Esophagus mucosa (tissue), 1 donor: ENCODE results near the gene MYO7A. TPM values are rescaled to one million over a fixed set of nuclear protein-coding genes. Genes with fewer than 3 reads are reported as not detected.
A peak's percentile ranks its signal among the peaks of the same experiment; 100 is the strongest.

Experiments
- ATAC-seq: fragments of 200-7000 bp; cut with Tn5 transposase; one replicate; pipeline ENCODE4 v1.9.1; 2020
- total RNA-seq: library from RNA; stranded (reverse); gene quantifications from one replicate; pipeline ENCODE4 v1.2.4, GENCODE V29; 2023
- donor health status: DM: yes; HTN: yes; CAD: no.

MYO7A gene
- total RNA-seq: 0.96 TPM

GRCh38 chr11:77127920-77128691 lies at the start of gene MYO7A:
Gene MYO7A (plus strand): TSS chr11:77128246. CDS start chr11:77130635, 2,389 bp downstream.
- peak; percentile 17 for ATAC-seq

DNA sequence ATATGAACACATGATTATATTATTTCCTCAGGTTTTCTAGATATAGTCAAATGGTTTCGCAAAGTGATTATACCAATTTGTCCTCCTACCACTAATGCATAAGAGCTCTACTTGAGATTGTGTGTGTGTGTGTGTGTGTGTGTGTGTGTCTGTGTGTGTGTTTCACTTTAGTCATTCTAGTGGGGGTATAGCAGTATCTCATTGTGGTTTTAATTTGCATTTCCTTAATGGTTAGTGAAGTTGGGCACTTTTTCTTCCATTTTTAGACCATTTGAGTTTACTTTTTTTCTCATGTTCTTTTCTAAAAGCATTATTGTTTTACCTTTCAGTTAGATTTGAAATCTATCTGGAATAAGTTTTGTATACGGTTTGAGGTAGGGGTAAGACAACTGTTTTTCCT lies 48.4 kb upstream of the MYO7A start:
- no peak for ATAC-seq

GRCh38 chr11:77080643-77081210 lies 47.3 kb upstream of the MYO7A start:
- ATAC-seq: no peak

- ATAC-seq: no peak
Measured at GRCh38 chr11:77081381-77081851, 46.6 kb upstream of the MYO7A start.

DNA sequence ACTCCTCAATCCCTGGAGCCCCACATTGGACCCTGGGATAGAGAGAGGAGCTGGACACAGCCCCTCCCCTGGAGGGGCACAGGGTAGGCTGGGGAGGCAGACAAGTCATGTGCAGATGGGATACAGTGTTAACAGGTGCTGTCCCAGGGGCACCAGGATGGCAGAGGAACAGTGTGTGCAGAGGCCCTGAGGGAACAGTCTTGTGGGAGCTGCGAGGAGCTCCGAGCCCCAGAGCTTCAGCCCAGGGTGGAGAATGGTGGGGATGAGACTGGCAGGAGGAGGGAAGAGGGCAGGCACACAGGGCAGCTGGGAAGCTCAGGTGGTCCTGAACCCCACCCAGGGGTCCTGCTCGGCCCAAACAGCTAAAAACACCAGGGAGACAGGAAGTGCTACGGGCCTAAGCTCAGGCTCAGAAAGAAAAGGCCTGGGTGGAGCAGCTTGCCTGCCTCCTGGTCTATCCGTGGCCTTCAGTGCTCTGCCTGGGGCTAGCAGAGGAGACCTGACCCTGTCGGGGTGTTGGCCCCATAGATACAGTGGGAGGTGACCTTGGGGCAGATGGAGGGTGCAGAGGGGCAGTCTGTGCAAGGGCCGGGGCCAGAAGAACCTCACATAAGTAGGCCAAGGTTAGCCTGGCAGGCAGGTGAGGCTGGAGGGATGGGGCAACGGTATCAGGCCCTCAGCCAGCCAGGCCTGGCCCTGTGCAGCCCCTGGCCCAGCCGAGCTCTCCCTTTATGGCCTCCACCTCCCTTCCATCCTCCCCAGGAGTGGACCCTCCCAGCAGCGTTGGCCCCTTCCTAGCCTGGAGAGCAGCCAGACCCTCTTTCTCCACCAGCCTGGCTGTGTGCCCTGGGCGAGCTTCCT lies 45.8 kb upstream of the MYO7A start:
- ATAC-seq: no peak

DNA sequence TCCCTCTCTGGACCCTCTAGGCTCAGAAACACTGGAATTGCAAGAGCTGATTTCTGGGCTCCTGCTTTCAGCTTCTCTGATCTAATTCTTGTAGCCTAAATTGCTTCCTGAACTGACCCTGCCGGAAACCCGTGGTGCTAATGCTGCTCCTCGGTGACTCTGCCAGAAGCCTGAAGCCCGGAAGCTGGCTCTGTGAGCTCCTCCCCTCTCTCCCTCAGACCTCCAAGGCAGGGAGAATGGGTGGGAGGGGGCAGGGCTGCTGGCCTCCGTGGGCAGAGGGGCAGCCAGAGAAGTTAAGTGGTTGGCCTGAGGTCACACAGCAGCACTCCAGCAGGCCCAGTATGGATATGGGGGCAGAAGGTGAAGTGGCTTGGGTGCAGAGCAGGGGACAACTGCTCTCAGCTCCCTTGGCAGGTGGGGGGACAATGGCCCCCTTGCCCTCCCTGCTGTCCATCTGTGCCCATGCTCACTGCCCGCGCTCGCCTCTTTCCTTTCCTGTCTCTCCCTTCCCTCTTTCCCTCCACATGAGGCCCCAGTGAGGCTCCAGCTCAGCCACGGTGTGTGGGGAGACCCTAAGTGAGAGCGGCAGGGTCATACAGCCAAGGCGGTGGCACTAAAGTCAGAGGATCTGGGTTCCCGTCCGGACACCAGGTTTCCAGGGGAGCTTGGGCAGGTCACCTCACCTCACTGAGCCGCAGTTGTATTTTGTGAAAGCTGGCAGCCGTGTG lies 45.0 kb upstream of the MYO7A start:
- peak; percentile 17 for ATAC-seq

DNA sequence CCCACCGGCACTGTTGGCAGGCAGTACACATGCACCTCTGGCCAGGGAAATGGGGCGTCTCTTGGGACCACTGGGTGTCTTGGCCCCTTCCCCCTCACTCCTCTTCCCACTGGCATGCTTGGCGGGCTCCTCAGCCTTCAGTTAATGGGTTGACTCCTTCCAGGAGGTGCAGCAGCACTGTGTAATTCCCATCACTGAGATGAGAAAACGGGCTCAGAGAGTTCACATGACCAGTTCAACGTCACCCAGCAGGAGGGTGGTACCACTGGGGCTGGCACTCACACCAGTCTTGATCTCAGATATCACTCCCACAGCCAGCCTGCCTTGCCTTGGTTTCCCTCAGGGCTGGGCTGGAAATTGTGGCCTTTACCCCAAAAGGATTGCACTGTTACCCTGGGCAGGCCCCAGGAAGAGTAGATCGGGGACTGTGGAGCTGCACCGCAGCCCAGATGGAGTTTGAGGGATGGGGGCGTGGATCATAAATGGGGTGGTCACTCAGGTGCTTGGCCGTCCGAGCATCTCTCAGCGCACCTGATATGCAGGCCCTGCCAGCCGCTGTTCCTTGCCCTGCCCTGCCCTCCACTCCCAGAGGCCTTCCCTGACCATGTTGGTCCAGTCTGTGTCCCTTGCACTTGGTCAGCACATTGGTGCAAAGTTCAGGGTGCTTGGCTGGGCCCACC lies 44.3 kb upstream of the MYO7A start:
- no peak for ATAC-seq

DNA sequence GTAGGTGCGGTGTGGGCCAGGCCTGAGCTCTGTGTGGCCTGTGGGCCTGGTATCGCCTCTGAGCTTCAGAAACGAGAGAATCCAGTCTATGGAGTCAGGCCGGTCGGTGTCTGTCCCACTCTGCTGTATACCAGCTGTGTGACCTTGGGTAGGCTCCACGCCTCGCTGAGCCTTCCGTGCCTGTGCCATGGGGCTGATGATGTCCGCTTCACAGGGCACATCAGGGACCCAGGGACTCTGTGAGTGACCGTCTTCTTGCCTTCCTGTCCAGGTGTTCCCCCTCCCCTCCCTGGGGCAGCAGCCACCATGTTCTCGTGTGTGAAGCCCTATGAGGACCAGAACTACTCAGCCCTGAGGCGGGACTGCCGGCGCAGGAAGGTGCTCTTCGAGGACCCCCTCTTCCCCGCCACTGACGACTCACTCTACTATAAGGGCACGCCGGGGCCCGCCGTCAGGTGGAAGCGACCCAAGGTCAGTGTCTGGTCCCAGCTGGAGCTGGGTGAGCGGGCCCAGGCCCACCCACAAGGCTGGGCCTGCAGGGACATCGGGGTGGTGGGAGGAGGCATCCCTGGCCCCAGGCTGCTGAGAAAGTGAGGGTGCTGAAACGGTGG lies 43.4 kb upstream of the MYO7A start:
- ATAC-seq: no peak

DNA sequence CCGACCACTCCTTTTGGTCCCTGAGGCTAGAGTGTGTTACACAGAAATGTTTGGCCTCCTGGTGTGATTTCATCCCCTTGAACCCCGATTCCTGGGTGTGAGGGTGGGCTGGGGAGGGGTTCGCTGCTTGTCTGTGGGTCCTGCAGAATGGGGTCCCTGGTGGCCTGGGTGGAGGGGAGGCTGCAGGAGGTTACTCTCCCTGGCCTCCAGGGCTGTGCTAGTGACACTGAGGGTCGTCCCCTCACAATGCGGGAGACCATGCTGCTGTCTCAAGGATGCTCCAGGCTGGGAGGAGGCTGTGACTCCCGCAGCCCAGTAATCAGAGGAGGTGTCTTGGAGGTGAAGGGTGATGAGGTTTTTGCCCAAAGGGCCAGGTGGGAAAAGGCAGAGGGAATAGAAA lies 42.4 kb upstream of the MYO7A start:
- no peak for ATAC-seq

GRCh38 chr11:77086521-77087472 lies 41.2 kb upstream of the MYO7A start:
- ATAC-seq: peak; percentile 20

DNA sequence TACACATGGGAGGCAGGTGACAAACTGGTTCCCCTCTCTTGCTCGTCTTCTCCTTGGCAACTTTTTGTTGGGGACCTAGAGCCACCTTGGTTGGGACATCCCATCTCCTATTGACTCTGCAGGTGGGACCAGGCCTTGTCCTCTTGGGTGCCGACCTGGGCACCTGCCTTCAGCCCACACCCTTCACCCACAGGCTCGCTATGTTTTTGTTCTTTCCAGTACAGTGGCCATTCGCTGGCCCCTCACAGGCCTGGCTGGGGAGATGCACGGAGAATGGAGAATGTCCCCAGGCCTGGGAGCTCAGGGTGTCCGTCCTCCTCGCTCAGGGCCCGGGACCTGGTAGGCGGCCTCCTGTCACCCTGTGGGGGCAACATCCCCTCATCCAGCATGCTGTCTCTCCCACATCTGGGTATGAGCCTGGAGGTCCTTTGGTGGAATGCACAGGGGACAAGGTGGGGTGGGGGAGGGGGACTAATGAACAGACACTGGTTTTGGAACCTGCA lies 40.3 kb upstream of the MYO7A start:
- no peak for ATAC-seq

- peak; percentile 86 for ATAC-seq
Measured at GRCh38 chr11:77088236-77089003, 39.6 kb upstream of the MYO7A start.

DNA sequence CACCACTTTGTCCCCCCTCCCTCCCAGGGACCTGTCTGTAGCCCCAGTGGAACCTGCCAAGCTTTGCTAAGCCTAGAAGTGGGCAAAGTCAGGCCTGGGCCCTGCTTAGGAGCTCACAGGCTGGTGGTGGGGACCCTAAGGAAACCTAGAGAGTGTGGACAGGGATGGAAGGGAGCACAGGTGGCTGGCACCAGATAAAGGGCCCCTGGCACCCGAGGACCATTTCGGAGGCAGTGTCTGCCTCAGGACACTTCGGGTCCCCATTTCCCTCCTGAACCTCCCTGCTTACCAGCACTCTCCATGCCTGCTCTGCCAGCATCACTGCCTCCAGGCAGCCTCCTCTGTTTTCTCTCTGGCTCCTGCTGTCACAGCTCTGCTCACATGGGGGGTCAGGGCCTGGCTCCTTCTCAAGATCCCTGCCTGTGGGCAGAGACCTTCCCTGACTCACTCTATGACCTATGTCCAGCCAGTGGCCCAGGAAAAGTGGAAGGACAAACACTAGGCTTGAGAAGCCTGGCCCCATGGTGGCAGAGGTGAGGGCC lies 39.0 kb upstream of the MYO7A start:
- ATAC-seq: no peak

- no peak for ATAC-seq
Measured at GRCh38 chr11:77090046-77090372, 38.0 kb upstream of the MYO7A start.

DNA sequence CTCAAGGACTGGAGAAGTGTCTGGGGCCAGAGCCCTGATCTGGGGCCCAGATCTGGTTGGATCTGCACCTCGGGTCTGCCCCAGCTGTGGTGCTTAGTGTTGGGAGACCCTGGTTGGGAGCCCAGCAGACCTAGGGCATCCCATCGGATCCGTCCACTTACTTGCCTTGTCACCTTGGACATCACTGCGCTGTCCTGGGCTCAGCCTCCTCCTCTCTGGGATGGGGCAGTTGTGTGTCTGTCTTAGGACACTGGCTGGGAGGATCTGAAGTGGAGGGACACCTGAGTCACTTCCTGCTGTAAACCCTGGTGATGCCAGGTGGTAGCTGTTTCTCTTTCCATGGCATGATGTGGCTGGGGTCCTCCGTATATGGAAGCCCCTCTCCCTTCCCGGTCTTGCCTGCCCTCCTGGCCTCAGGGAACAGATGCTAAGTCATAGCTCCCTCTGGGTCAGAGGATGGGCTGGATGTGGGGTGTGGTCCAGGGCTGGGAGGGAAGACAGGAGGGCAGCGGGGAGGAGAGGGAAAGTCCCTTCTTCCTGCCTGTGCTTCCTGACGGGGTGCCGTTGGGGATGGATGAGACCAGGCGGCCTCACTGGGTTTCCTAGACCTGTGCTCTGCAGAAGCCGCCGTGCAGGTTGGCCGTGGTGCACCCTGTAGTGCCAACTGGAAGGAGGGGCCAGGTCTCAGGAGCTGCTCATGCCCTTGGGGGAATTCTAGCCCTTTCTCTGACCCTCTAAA lies 37.5 kb upstream of the MYO7A start:
- peak; percentile 5 for ATAC-seq

GRCh38 chr11:77091146-77091940 lies 36.7 kb upstream of the MYO7A start:
- peak; percentile 76 for ATAC-seq

- ATAC-seq: no peak
Measured at GRCh38 chr11:77092382-77092781, 35.7 kb upstream of the MYO7A start.
